ENCODE measurements around the gene ZBTB20. TPM values are rescaled to one million over a fixed set of nuclear protein-coding genes. Genes with fewer than 3 reads are reported as not detected.

ZBTB20 gene
- total and polyA plus RNA-seq, 8 donors, result 0.15 to 149 (median 38.5) TPM

DNA sequence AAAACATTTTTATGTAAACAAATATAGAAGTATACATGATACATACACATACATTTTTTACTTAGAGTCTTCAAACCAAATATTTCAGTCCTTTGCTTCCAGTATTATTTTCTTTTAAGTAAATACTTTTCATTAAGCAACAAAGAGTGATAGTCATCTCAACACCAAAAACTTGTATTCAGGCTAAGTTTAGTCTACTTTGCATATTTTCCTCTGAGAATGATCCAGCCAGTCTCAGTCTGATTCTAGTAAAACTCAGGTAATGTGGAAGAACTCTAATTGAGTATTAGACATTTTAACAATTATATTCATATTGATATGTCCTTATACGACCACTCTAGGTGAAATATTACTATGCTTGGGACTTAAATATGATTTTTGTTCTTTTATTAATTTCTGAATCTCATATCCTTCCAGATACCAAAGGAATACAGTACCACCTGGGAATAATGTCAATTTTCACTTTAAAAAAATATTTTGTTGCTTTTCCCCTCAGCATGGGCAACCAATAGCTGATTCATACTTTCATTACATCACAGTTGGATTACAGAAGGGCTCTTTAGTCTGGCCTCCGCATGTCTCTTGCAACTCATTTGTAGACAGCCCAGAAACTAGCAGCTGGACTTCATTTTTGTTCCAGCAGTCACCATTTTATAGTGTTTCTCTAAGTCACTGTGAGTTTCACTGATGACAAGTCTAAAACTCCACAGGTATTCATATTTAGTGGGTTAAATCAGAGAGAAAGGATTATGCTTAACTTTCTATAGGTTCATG is 390.4 kb downstream of the ZBTB20 start:
- Histone ChIP-seq H3K27me3 (no peaks in the 10 kb centered on the region), H3K27ac (peak overlapping the region in 3 of 5 donors; percentile 9 to 26 (median 14))
- TF ChIP-seq EP300 (IDR thresholded peaks at IDR 0.05), result no peak
- TF ChIP-seq, protein P1, sequence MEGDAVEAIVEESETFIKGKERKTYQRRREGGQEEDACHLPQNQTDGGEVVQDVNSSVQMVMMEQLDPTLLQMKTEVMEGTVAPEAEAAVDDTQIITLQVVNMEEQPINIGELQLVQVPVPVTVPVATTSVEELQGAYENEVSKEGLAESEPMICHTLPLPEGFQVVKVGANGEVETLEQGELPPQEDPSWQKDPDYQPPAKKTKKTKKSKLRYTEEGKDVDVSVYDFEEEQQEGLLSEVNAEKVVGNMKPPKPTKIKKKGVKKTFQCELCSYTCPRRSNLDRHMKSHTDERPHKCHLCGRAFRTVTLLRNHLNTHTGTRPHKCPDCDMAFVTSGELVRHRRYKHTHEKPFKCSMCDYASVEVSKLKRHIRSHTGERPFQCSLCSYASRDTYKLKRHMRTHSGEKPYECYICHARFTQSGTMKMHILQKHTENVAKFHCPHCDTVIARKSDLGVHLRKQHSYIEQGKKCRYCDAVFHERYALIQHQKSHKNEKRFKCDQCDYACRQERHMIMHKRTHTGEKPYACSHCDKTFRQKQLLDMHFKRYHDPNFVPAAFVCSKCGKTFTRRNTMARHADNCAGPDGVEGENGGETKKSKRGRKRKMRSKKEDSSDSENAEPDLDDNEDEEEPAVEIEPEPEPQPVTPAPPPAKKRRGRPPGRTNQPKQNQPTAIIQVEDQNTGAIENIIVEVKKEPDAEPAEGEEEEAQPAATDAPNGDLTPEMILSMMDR (IDR thresholded peaks at IDR 0.05), result no peak
- no peak for TF ChIP-seq POLR2A (IDR thresholded peaks at IDR 0.05)
- TF ChIP-seq POLR2AphosphoS5 (IDR thresholded peaks at IDR 0.05), result no peak

DNA sequence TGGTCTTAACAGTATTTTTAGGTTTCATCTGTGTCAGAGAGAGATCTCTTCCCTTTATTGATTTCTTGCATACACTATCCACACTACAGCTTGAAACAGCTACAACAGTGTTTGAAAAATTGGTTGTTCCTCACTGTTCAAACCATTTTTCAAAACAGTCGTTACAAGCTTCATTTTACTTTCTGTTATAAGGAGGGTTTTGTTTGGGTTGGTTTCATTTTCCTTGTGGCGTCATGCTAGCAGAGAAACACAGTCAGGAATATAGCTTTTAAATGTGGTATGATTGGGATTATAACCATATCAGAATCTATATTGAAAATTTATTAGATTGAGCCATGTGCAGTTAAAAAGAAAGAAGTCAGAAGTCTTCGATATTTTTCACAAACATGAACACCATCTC is 400.6 kb downstream of the ZBTB20 start:
- TF ChIP-seq, protein P1 (IDR thresholded peaks at IDR 0.05), result no peak
- TF ChIP-seq POLR2AphosphoS5 (IDR thresholded peaks at IDR 0.05) (no peak), EP300 (IDR thresholded peaks at IDR 0.05) (no peak), POLR2A (IDR thresholded peaks at IDR 0.05) (no peak)
- H3K4me1 ChIP-seq, result peaks cover 3 to 29% (median 10%) of the 10 kb centered on the region in 4 donors
- DNase-seq, result no peak
- no peaks in the 10 kb centered on the region for H3K27me3 ChIP-seq
- H3K27ac ChIP-seq, result peak overlapping the region in 4 of 5 donors; percentile 24 to 78 (median 70)
- H3K4me3 ChIP-seq, result peak overlapping the region in 3 of 4 donors; percentile 1 to 27 (median 11)
- 37 to 55% (median 37%) methylated on average over 3 of the region's 3 CpGs for WGBS, 5 donors
- no peaks in the 10 kb centered on the region for H3K36me3 ChIP-seq
- intact Hi-C loops (cut with DNase I; ENCODE audit: low total_unique reads), result no loop called here
- H3K9me3 ChIP-seq, result no peaks in the 10 kb centered on the region

More for the DNA sequence above, 390.4 kb downstream of the ZBTB20 start:
- Histone ChIP-seq H3K4me1 (peaks cover 0 to 27% (median 15%) of the 10 kb centered on the region in 4 donors), H3K36me3 (no peaks in the 10 kb centered on the region), H3K4me3 (no peak overlapping the region), H3K9me3 (no peaks in the 10 kb centered on the region)
- intact Hi-C loops (cut with DNase I; ENCODE audit: low total_unique reads), result no loop called here
- 78 to 84% (median 80%) methylated on average over 2 of the region's 2 CpGs for WGBS, 5 donors
- DNase-seq, result peak in 1 of 2 donors; percentile 17

DNA sequence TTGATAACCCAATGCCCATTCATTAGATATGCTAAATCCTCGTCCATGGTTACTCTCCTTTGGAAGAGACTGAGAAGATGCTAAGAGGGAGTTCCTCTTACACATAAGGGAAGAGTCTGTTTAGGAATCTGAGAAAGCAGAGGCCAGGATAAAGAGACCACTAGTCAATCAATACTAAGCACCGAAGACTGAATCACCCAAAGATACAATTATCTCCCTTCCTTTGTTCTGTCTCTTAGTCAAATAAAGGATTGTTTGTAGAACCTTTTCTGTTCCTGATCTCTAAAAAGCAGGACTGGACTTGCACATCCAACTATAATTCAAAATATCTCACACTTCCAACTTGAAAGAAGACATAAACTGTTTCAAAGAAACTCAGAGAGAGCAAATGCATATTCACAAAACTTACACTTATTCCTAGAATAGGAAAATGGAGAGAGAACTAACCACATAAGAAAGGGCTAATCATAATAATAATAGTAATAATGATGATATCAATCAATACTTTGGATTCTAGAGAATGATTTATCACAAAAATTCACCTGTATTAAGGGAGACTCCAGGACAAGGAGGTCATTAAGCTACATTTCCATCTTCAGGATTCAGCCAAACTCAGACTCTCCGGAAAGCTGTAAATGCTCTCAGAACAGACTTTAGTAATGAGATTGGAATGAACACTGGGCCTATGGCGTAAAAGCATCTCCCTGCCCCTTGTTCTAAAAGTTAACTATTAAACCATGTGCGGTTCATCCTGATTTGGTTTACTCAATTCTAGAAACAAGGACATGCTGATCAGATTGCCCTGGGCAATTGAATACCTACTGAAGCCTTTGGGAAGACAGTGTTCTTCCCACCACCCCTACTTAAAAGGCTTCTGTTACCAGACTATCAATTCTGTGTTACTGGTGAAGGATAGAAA is 401.5 kb downstream of the ZBTB20 start:
- H3K36me3 ChIP-seq, result no peaks in the 10 kb centered on the region
- 50 to 61% (median 54%) methylated on average over 5 of the region's 5 CpGs for WGBS, 5 donors
- peaks cover 3 to 35% (median 10%) of the 10 kb centered on the region in 4 donors for H3K4me1 ChIP-seq
- TF ChIP-seq POLR2AphosphoS5 (IDR thresholded peaks at IDR 0.05), result no peak
- TF ChIP-seq EP300 (IDR thresholded peaks at IDR 0.05), result no peak
- no peak for TF ChIP-seq POLR2A (IDR thresholded peaks at IDR 0.05)
- TF ChIP-seq, protein P1 (IDR thresholded peaks at IDR 0.05), result no peak
- peak overlapping the region in 4 of 5 donors; percentile 24 to 78 (median 70) for H3K27ac ChIP-seq
- intact Hi-C loops (cut with DNase I; ENCODE audit: low total_unique reads), result no loop called here
- H3K27me3 ChIP-seq, result no peaks in the 10 kb centered on the region
- peak in 1 of 2 donors; percentile 54 for DNase-seq
- no peaks in the 10 kb centered on the region for H3K9me3 ChIP-seq
- peak overlapping the region in 1 of 4 donors; percentile 27 for H3K4me3 ChIP-seq

Data from stomach (tissue), 9 donors.